ENCODE measurements around the gene CYP4F8. TPM values are rescaled to one million over a fixed set of nuclear protein-coding genes. Genes with fewer than 3 reads are reported as not detected.
"Not testable (repeated sequence)": the region's sequence is repeated elsewhere in the genome, so short reads cannot be mapped to it uniquely, and the experiment has no call there.

The CYP4F8 gene
- total and polyA plus RNA-seq, 2 experiments from 2014 or later: not detected

- 36 to 45% methylated on average over 3 of the region's 3 CpGs for WGBS, 2 experiments (ENCODE audit: low coverage in 1 of 2, low lambda C conversion rate in 2 of 2, missing lambda C conversion rate in 2 of 2)
- no peaks in the 10 kb centered on the region for H3K9me2 ChIP-seq (ENCODE audit: insufficient read depth)
- in situ Hi-C loops (cut with MboI): loop anchor here (25.0 kb wide), 2 partner anchors 543 to 743 kb away; partner anchors contain the start of genes AP1M1 and FAM32A
Measured at GRCh38 chr19:15644066-15644741, 29.2 kb downstream of the CYP4F8 start.

DNA sequence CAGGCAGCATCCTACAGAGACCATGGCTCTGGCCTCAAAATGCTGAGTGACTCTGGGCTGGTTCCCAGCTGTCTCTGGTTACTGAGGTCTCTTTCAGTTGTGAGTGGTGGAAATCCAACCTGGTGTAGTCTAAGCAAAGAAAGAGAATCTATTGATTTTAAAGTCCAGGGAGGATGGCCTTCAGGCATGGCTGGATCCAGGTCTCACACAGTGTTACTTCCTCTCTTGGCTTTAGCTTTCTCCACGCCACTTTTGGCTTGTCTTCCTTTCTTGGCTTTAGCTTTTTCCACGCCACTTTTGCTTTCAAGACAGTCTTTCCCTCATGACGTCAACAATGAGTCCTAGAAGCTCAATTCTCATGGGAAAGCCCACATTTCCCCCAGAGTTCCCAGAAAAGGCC lies 29.8 kb downstream of the CYP4F8 start:
- H3F3A ChIP-seq (ENCODE audit: insufficient read depth): no peaks in the 10 kb centered on the region
- H3K4me2 ChIP-seq (ENCODE audit: unreplicated experiment): no peak overlapping the region
- no peaks in the 10 kb centered on the region for H3K4me1 ChIP-seq (ENCODE audit: insufficient read depth)
- TF ChIP-seq EZH2phosphoT487 (IDR thresholded peaks at IDR 0.05; ENCODE audit: insufficient read depth, low read depth) (no peak), EZH2 (IDR thresholded peaks at IDR 0.05; ENCODE audit: insufficient read depth, poor library complexity, severe bottlenecking) (no peak)
- H3K27ac ChIP-seq: no peak overlapping the region
- H4K20me1 ChIP-seq (ENCODE audit: insufficient read depth): no peaks in the 10 kb centered on the region
- no peaks in the 10 kb centered on the region for H3K9me2 ChIP-seq (ENCODE audit: insufficient read depth)
- in situ Hi-C loops (cut with MboI): loop anchor here (25.0 kb wide), 2 partner anchors 542 to 742 kb away; partner anchors contain the start of genes AP1M1 and FAM32A
- H3K4me3 ChIP-seq: no peak overlapping the region
- no peak for DNase-seq
- no peaks in the 10 kb centered on the region for H3K27me3 ChIP-seq (replicated peaks; ENCODE audit: insufficient read depth)
- H3K9ac ChIP-seq: no peak overlapping the region
- H3K9me3 ChIP-seq (ENCODE audit: low read depth): no peaks in the 10 kb centered on the region
- 22 to 26% methylated on average over 3 of the region's 3 CpGs for WGBS, 2 experiments (ENCODE audit: low coverage in 1 of 2, low lambda C conversion rate in 2 of 2, missing lambda C conversion rate in 2 of 2)
- no peaks in the 10 kb centered on the region for H3K36me3 ChIP-seq (ENCODE audit: low read depth)
- H2AFZ ChIP-seq: no peak overlapping the region
- H3K79me2 ChIP-seq (ENCODE audit: insufficient read depth): no peaks in the 10 kb centered on the region

More at GRCh38 chr19:15644066-15644741, 29.2 kb downstream of the CYP4F8 start:
- no peak for DNase-seq
- Histone ChIP-seq H2AFZ (no peak overlapping the region), H3K27ac (no peak overlapping the region), H3K4me2 (ENCODE audit: unreplicated experiment) (no peak overlapping the region), H3K36me3 (ENCODE audit: low read depth) (no peaks in the 10 kb centered on the region), H3K27me3 (replicated peaks; ENCODE audit: insufficient read depth) (no peaks in the 10 kb centered on the region), H3K79me2 (ENCODE audit: insufficient read depth) (no peaks in the 10 kb centered on the region), H3K4me3 (no peak overlapping the region), H3K9ac (no peak overlapping the region), H4K20me1 (ENCODE audit: insufficient read depth) (no peaks in the 10 kb centered on the region), H3K4me1 (ENCODE audit: insufficient read depth) (no peaks in the 10 kb centered on the region), H3K9me3 (ENCODE audit: low read depth) (no peaks in the 10 kb centered on the region), H3F3A (ENCODE audit: insufficient read depth) (no peaks in the 10 kb centered on the region)
- TF ChIP-seq EZH2phosphoT487 (IDR thresholded peaks at IDR 0.05; ENCODE audit: insufficient read depth, low read depth) (no peak), EZH2 (IDR thresholded peaks at IDR 0.05; ENCODE audit: insufficient read depth, poor library complexity, severe bottlenecking) (no peak)

DNA sequence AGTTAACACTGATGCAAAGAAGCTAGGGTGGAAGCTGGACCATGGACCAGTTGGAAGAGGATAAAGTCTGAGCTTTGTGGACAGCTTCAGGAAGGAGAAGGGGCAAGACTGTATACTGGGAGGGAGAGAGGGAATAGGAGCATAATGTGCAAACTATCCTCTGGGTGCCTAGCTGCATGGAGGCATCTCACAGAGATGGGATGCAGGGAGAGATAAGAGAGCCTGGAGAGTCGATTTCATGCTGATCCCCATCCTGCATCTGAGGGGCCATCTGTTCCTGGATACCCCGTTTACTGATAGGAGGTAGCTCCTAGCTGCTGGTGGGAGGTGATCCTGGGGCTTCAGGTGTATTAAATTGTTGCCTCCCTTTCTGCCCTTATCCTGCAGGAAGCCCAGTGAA lies 34.5 kb downstream of the CYP4F8 start:
- Histone ChIP-seq H3K27ac (no peak overlapping the region), H3K9ac (no peak overlapping the region), H2AFZ (no peak overlapping the region), H3K36me3 (ENCODE audit: low read depth) (no peaks in the 10 kb centered on the region), H3F3A (ENCODE audit: insufficient read depth) (no peaks in the 10 kb centered on the region), H4K20me1 (ENCODE audit: insufficient read depth) (no peaks in the 10 kb centered on the region), H3K4me1 (ENCODE audit: insufficient read depth) (no peaks in the 10 kb centered on the region), H3K4me3 (no peak overlapping the region), H3K9me2 (ENCODE audit: insufficient read depth) (no peaks in the 10 kb centered on the region), H3K9me3 (ENCODE audit: low read depth) (no peaks in the 10 kb centered on the region), H3K79me2 (ENCODE audit: insufficient read depth) (no peaks in the 10 kb centered on the region), H3K27me3 (replicated peaks; ENCODE audit: insufficient read depth) (no peaks in the 10 kb centered on the region), H3K4me2 (ENCODE audit: unreplicated experiment) (no peak overlapping the region)
- TF ChIP-seq EZH2 (IDR thresholded peaks at IDR 0.05; ENCODE audit: insufficient read depth, poor library complexity, severe bottlenecking) (no peak), EZH2phosphoT487 (IDR thresholded peaks at IDR 0.05; ENCODE audit: insufficient read depth, low read depth) (no peak)
- no peak for DNase-seq
- in situ Hi-C loops (cut with MboI): loop anchor here (25.0 kb wide), 2 partner anchors 538 to 738 kb away; partner anchors contain the start of genes AP1M1 and FAM32A
- WGBS, 2 experiments (ENCODE audit: low coverage in 1 of 2, low lambda C conversion rate in 2 of 2, missing lambda C conversion rate in 2 of 2): 28 to 40% methylated on average over 2 of the region's 2 CpGs

GRCh38 chr19:15650123-15650522 lies 35.1 kb downstream of the CYP4F8 start:
- H3K27me3 ChIP-seq (replicated peaks; ENCODE audit: insufficient read depth); H3K79me2 ChIP-seq (ENCODE audit: insufficient read depth); H3K9me2 ChIP-seq (ENCODE audit: insufficient read depth); H3K4me1 ChIP-seq (ENCODE audit: insufficient read depth); H3K36me3 ChIP-seq (ENCODE audit: low read depth); H3K9ac ChIP-seq; DNase-seq; H3K9me3 ChIP-seq (ENCODE audit: low read depth); H2AFZ ChIP-seq; H3F3A ChIP-seq (ENCODE audit: insufficient read depth); H3K27ac ChIP-seq; H4K20me1 ChIP-seq (ENCODE audit: insufficient read depth); in situ Hi-C loops (cut with MboI); H3K4me2 ChIP-seq (ENCODE audit: unreplicated experiment); H3K4me3 ChIP-seq: not testable (repeated sequence)

DNA sequence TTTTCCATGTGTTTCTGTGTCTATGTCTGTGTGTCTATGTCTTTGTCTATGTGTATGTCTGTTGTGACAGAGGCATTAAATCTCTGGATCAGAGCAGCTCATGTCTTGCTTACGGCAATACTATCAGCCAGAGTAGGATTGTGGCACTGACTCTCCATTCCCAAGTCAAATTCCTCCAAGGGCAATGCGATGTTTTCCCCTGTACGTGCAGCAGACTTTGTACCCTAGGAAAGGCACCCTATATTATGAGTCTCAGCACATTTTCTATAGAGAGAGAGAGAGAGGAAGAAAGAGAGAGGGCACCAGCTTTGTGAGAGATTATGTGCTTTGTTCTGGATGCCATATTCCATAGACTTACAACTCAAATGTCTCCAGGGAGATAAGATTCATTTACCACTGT lies 36.8 kb downstream of the CYP4F8 start:
- no peaks in the 10 kb centered on the region for H3K79me2 ChIP-seq (ENCODE audit: insufficient read depth)
- no peak for TF ChIP-seq EZH2 (IDR thresholded peaks at IDR 0.05; ENCODE audit: insufficient read depth, poor library complexity, severe bottlenecking)
- no peak for TF ChIP-seq EZH2phosphoT487 (IDR thresholded peaks at IDR 0.05; ENCODE audit: insufficient read depth, low read depth)
- H2AFZ ChIP-seq: no peak overlapping the region
- no peak overlapping the region for H3K4me2 ChIP-seq (ENCODE audit: unreplicated experiment)
- DNase-seq: no peak
- in situ Hi-C loops (cut with MboI): no loop called here
- 54 to 56% methylated on average over 3 of the region's 3 CpGs for WGBS, 2 experiments (ENCODE audit: low coverage in 1 of 2, low lambda C conversion rate in 2 of 2, missing lambda C conversion rate in 2 of 2)
- no peaks in the 10 kb centered on the region for H3K27me3 ChIP-seq (replicated peaks; ENCODE audit: insufficient read depth)
- H3K4me3 ChIP-seq: no peak overlapping the region
- no peaks in the 10 kb centered on the region for H3K9me2 ChIP-seq (ENCODE audit: insufficient read depth)
- H3K9me3 ChIP-seq (ENCODE audit: low read depth): no peaks in the 10 kb centered on the region
- no peaks in the 10 kb centered on the region for H3K36me3 ChIP-seq (ENCODE audit: low read depth)
- H3F3A ChIP-seq (ENCODE audit: insufficient read depth): no peaks in the 10 kb centered on the region
- no peak overlapping the region for H3K9ac ChIP-seq
- no peaks in the 10 kb centered on the region for H4K20me1 ChIP-seq (ENCODE audit: insufficient read depth)
- H3K4me1 ChIP-seq (ENCODE audit: insufficient read depth): no peaks in the 10 kb centered on the region
- H3K27ac ChIP-seq: no peak overlapping the region
